SK-N-SH (cell line): ENCODE results near the gene SRD5A2. TPM values are rescaled to one million over a fixed set of nuclear protein-coding genes. Genes with fewer than 3 reads are reported as not detected.

Experiments used
- CTCF ChIA-PET: fragments of 300-600, 350-600 bp; formaldehyde crosslinking; extraction: SDS; loops from one replicate; lab custom pipeline; 2021; lab: Yijun Ruan, JAX
- POLR2A ChIA-PET: fragments of 350-600 bp; sonication (Branson Sonifier 250); formaldehyde crosslinking; extraction: SDS; loops from one replicate; lab custom pipeline; 2020; ENCODE audit warnings: antibody characterized with exemption, inconsistent platforms; lab: Yijun Ruan, JAX
- DNase-seq: peaks from one replicate; pipeline ENCODE4 v3.0.0; 2012
- H2AFZ ChIP-seq: fragments of 200-600 bp; sonication (generic); 2 replicates; pipeline ENCODE4 v1.8.1; 2016; ENCODE audit warnings: antibody characterized with exemption, mild to moderate bottlenecking, low read depth
- H3F3A ChIP-seq: fragments of 200-600 bp; sonication (generic); replicated peaks from 2 replicates; pipeline ENCODE3; 2016; ENCODE audit warnings: antibody characterized with exemption, mild to moderate bottlenecking; ENCODE audit not compliant: insufficient read depth
- H3K27ac ChIP-seq, 2 experiments: fragments of 200-500 bp in 1 of 2; fragments of 200-600 bp in 1 of 2; sonication (Bioruptor generic) in 1 of 2; sonication (generic), shearing (Covaris generic) in 1 of 2; 2 replicates each; pipeline versions ENCODE4 v1.5.1 to v1.6.1; 2014 to 2016; ENCODE audit warnings: low read depth in 2 of 2, inconsistent platforms in 1 of 2, low read length in 1 of 2, mild to moderate bottlenecking in 1 of 2, mixed read lengths in 1 of 2
- H3K27me3 ChIP-seq: fragments of 200-600 bp; sonication (generic), shearing (Covaris generic); 2 replicates; pipeline ENCODE4 v1.6.1; 2016; ENCODE audit warnings: mixed run types; ENCODE audit not compliant: insufficient read depth
- H3K36me3 ChIP-seq, 2 experiments: fragments of 200-500 bp in 1 of 2; fragments of 200-600 bp in 1 of 2; sonication (Bioruptor generic) in 1 of 2; sonication (generic) in 1 of 2; replicated peaks in 1 of 2; 2 replicates each; pipeline versions ENCODE3 to v1.5.1; 2014 to 2016; ENCODE audit warnings: low read length in 1 of 2, mild to moderate bottlenecking in 1 of 2; ENCODE audit not compliant: insufficient read depth in 2 of 2, control insufficient read depth in 1 of 2
- H3K4me1 ChIP-seq, 2 experiments: fragments of 200-500 bp in 1 of 2; fragments of 200-600 bp in 1 of 2; sonication (Bioruptor generic) in 1 of 2; sonication (generic), shearing (Covaris generic) in 1 of 2; 2 replicates each; pipeline versions ENCODE4 v1.5.1 to v1.6.1; 2014 to 2016; ENCODE audit warnings: low read depth in 1 of 2, low read length in 1 of 2, mixed run types in 1 of 2; ENCODE audit not compliant: insufficient read depth in 2 of 2, control insufficient read depth in 1 of 2
- H3K4me2 ChIP-seq: fragments of 200-600 bp; sonication (generic), shearing (Covaris generic); 2 replicates; pipeline ENCODE4 v1.6.1; 2017; ENCODE audit warnings: mixed run types
- H3K4me3 ChIP-seq, 2 experiments: fragments of 200-500 bp in 1 of 2; fragments of 200-600 bp in 1 of 2; sonication (Bioruptor generic) in 1 of 2; sonication (generic), shearing (Covaris generic) in 1 of 2; 2 replicates each; pipeline versions ENCODE4 v1.5.1 to v1.8.1; 2014 to 2016; ENCODE audit warnings: low read depth in 2 of 2, inconsistent platforms in 1 of 2, low read length in 1 of 2, mild to moderate bottlenecking in 1 of 2, mixed read lengths in 1 of 2, moderate library complexity in 1 of 2
- H3K79me2 ChIP-seq: fragments of 200-600 bp; sonication (generic); 2 replicates; pipeline ENCODE4 v1.8.1; 2017; ENCODE audit warnings: mild to moderate bottlenecking; ENCODE audit not compliant: insufficient read depth
- H3K9ac ChIP-seq: fragments of 200-600 bp; sonication (generic); 2 replicates; pipeline ENCODE4 v1.6.1; 2017; ENCODE audit warnings: mixed run types
- H3K9me2 ChIP-seq: fragments of 200-600 bp; sonication (generic); 2 replicates; pipeline ENCODE4 v1.6.1; 2017; ENCODE audit warnings: mixed run types
- H3K9me3 ChIP-seq: fragments of 200-600 bp; sonication (generic); 2 replicates; pipeline ENCODE4 v1.6.1; 2017; ENCODE audit warnings: mixed run types, mild to moderate bottlenecking, moderate library complexity
- H4K20me1 ChIP-seq: fragments of 200-600 bp; sonication (generic); 2 replicates; pipeline ENCODE4 v1.6.1; 2017; ENCODE audit warnings: mild to moderate bottlenecking, mixed run types; ENCODE audit not compliant: insufficient read depth
- ELF1 ChIP-seq: IDR thresholded peaks from 2 replicates; pipeline ENCODE4 v1.4.0; 2012
- EZH2phosphoT487 ChIP-seq: fragments of 200-600 bp; sonication (generic); IDR thresholded peaks from 2 replicates; pipeline ENCODE4 v1.6.1; 2017; ENCODE audit warnings: low read depth, mixed run types, mild to moderate bottlenecking, antibody characterized with exemption, moderate library complexity, borderline replicate concordance
- FOSL2 ChIP-seq: IDR thresholded peaks from 2 replicates; pipeline ENCODE4 v1.4.0; 2012; ENCODE audit warnings: low read depth, mild to moderate bottlenecking, moderate library complexity, borderline replicate concordance
- GABPA ChIP-seq: IDR thresholded peaks from 2 replicates; pipeline ENCODE4 v1.4.0; 2012; ENCODE audit warnings: low read depth, mild to moderate bottlenecking
- GATA2 ChIP-seq: sonication (generic); formaldehyde crosslinking; IDR thresholded peaks from 2 replicates; pipeline ENCODE4 v1.5.0; 2020; ENCODE audit warnings: mild to moderate bottlenecking, missing genetic modification reagents
- JUND ChIP-seq: IDR thresholded peaks from 2 replicates; pipeline ENCODE4 v1.4.0; 2012
- MEF2A ChIP-seq: IDR thresholded peaks from 2 replicates; pipeline ENCODE4 v1.4.0; 2012; ENCODE audit warnings: low read depth, borderline replicate concordance
- MXI1 ChIP-seq: IDR thresholded peaks from 2 replicates; pipeline ENCODE4 v1.6.1; 2012; ENCODE audit warnings: mild to moderate bottlenecking, low read depth, low read length, improper control_type of control experiment
- NFIC ChIP-seq: IDR thresholded peaks from 2 replicates; pipeline ENCODE4 v1.4.0; 2012; ENCODE audit warnings: borderline replicate concordance
- POLR2AphosphoS5 ChIP-seq: IDR thresholded peaks from 2 replicates; pipeline ENCODE4 v1.6.1; 2012; ENCODE audit warnings: low read depth, low read length
- RAD21 ChIP-seq: IDR thresholded peaks from 2 replicates; pipeline ENCODE4 v1.6.1; 2012; ENCODE audit warnings: mild to moderate bottlenecking, low read length
- RCOR1 ChIP-seq: fragments of 150-350 bp; IDR thresholded peaks from 2 replicates; pipeline ENCODE4 v1.6.1; 2017; ENCODE audit warnings: antibody characterized with exemption, low read length
- SIN3A ChIP-seq: IDR thresholded peaks from 2 replicates; pipeline ENCODE4 v1.6.1; 2012; ENCODE audit warnings: low read depth, mild to moderate bottlenecking, low read length, moderate library complexity, borderline replicate concordance
- TAF1 ChIP-seq: IDR thresholded peaks from 2 replicates; pipeline ENCODE4 v1.6.1; 2012; ENCODE audit warnings: low read depth, mild to moderate bottlenecking, low read length, moderate library complexity, borderline replicate concordance
- TCF12 ChIP-seq: IDR thresholded peaks from 2 replicates; pipeline ENCODE4 v1.4.0; 2012
- USF1 ChIP-seq: IDR thresholded peaks from 2 replicates; pipeline ENCODE4 v1.4.0; 2012; ENCODE audit warnings: low read depth, borderline replicate concordance
- USF2 ChIP-seq: fragments of 150-350 bp; IDR thresholded peaks from 2 replicates; pipeline ENCODE4 v1.6.1; 2017; ENCODE audit warnings: antibody characterized with exemption, low read length, low read depth, borderline replicate concordance
- YY1 ChIP-seq: IDR thresholded peaks from 2 replicates; pipeline ENCODE4 v1.4.0; 2012; ENCODE audit warnings: low read depth, mild to moderate bottlenecking
- whole genome bisulfite sequencing: methylation state at CpG from one replicate; pipeline ENCODE4 v1.1.6; 2017; ENCODE audit warnings: low lambda C conversion rate; 5-methylcytosine and 5-hydroxymethylcytosine counted together
- polyA plus RNA-seq, 3 experiments: library from polyadenylated mRNA; depleted of rRNA; stranded (reverse); fragments of >200 nt; gene quantifications; 2 replicates each; pipeline ENCODE4 v1.2.3, GENCODE V29; 2012
- TF ChIP-seq, protein P1 (sequence below): fragments of 200-600 bp; sonication (generic); IDR thresholded peaks from 2 replicates; pipeline ENCODE4 v1.6.1; 2017; ENCODE audit warnings: antibody characterized with exemption, mild to moderate bottlenecking, moderate library complexity
- TF ChIP-seq, protein P2 (sequence below): IDR thresholded peaks from 2 replicates; pipeline ENCODE4; 2012

The SRD5A2 gene
- polyA plus RNA-seq, 1 of the 3 experiments (the other 2 are of a cell fraction): not detected

DNA sequence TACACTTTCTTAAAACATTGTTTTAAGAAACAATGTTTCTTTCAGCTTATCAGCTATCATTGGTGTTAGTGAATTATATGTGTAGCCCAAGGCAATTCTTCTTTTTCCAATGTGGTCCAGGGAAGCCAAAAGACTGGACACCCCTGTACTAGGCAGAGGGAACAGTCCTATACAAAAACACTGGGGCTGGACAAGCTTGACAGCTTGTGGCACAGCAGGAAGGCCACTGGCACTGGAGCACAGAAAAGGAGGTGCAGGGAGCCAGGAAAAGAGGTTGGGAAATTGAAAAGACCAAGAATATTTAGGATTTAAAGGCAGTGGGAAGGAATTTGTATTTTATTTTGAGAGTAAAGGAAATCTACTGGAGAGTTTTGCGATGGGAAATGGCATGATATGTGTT lies 47.7 kb downstream of the SRD5A2 start:
- Histone ChIP-seq H3K9me3 (no peaks in the 10 kb centered on the region), H3K4me1 (no peaks in the 10 kb centered on the region), H3K9me2 (no peaks in the 10 kb centered on the region), H3F3A (no peaks in the 10 kb centered on the region), H3K27ac (no peak overlapping the region), H3K4me3 (no peak overlapping the region), H3K27me3 (peaks cover 11% of the 10 kb centered on the region; the same call in 1 of the 2 replicates), H3K36me3 (no peaks in the 10 kb centered on the region), H3K9ac (no peak overlapping the region), H4K20me1 (no peaks in the 10 kb centered on the region), H3K79me2 (no peaks in the 10 kb centered on the region), H2AFZ (no peak overlapping the region), H3K4me2 (no peak overlapping the region)
- WGBS: 14% methylated on average over 1 of the region's 1 CpG
- TF ChIP-seq USF1: no peak
- TF ChIP-seq SIN3A: no peak
- TF ChIP-seq, protein P1, sequence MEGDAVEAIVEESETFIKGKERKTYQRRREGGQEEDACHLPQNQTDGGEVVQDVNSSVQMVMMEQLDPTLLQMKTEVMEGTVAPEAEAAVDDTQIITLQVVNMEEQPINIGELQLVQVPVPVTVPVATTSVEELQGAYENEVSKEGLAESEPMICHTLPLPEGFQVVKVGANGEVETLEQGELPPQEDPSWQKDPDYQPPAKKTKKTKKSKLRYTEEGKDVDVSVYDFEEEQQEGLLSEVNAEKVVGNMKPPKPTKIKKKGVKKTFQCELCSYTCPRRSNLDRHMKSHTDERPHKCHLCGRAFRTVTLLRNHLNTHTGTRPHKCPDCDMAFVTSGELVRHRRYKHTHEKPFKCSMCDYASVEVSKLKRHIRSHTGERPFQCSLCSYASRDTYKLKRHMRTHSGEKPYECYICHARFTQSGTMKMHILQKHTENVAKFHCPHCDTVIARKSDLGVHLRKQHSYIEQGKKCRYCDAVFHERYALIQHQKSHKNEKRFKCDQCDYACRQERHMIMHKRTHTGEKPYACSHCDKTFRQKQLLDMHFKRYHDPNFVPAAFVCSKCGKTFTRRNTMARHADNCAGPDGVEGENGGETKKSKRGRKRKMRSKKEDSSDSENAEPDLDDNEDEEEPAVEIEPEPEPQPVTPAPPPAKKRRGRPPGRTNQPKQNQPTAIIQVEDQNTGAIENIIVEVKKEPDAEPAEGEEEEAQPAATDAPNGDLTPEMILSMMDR: no peak
- TF ChIP-seq MXI1: no peak
- no peak for TF ChIP-seq NFIC
- no peak for TF ChIP-seq YY1
- no peak for TF ChIP-seq JUND
- no peak for TF ChIP-seq RAD21
- TF ChIP-seq, protein P2, sequence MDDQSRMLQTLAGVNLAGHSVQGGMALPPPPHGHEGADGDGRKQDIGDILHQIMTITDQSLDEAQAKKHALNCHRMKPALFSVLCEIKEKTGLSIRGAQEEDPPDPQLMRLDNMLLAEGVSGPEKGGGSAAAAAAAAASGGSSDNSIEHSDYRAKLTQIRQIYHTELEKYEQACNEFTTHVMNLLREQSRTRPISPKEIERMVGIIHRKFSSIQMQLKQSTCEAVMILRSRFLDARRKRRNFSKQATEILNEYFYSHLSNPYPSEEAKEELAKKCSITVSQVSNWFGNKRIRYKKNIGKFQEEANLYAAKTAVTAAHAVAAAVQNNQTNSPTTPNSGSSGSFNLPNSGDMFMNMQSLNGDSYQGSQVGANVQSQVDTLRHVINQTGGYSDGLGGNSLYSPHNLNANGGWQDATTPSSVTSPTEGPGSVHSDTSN: no peak
- no peak for TF ChIP-seq RCOR1
- TF ChIP-seq POLR2AphosphoS5: no peak
- TF ChIP-seq TAF1: no peak
- no peak for TF ChIP-seq TCF12
- TF ChIP-seq MEF2A: no peak
- TF ChIP-seq FOSL2: no peak
- TF ChIP-seq GATA2 (CRISPR knock-in tag): no peak
- TF ChIP-seq GABPA: no peak
- no peak for TF ChIP-seq EZH2phosphoT487
- TF ChIP-seq ELF1: no peak
- no peak for TF ChIP-seq USF2
- POLR2A ChIA-PET: no interaction called here
- DNase-seq: no peak
- CTCF ChIA-PET: interaction anchor here (2.7 kb wide), 1 partner anchor 9 kb away, joined by 9 read pairs; no protein-coding TSS in a partner anchor
